A549 (cell line): ENCODE measurements around the gene RAB20. TPM values are rescaled to one million over a fixed set of nuclear protein-coding genes. Genes with fewer than 3 reads are reported as not detected.

Source experiments
- ATAC-seq, 2 experiments: fragments of 200-7000 bp in 1 of 2; fragments of >200 bp in 1 of 2; cut with Nextera tagmentation in 1 of 2; cut with Tn5 transposase in 1 of 2; 3 replicates each; pipeline versions ENCODE4 v1.8.0 to v1.9.1; 2018 to 2020; ENCODE audit warnings: mild to moderate bottlenecking in 1 of 2, moderate library complexity in 1 of 2
- CTCF ChIA-PET: fragments of 300-600 bp; sonication (Branson Sonifier 250); formaldehyde crosslinking; extraction: SDS; loops from one replicate; lab custom pipeline; 2021; ENCODE audit warnings: antibody characterized with exemption, inconsistent platforms; lab: Yijun Ruan, JAX
- POLR2A ChIA-PET: fragments of 350-600 bp; formaldehyde crosslinking; extraction: SDS; loops from one replicate; lab custom pipeline; 2021; ENCODE audit warnings: antibody characterized with exemption, inconsistent platforms; lab: Yijun Ruan, JAX
- DNase-seq, 2 experiments: peaks; one replicate each; pipeline versions ENCODE4 v3.0.0 to v3.0.0-alpha.2; 2011 to 2016; ENCODE audit warnings: low read depth in 1 of 2, low spot score in 1 of 2
- FAIRE-seq: peaks from 2 replicates; lab custom pipeline; 2011; peaks lifted over from hg19 to GRCh38; lab: Jason Lieb, UNC
- H3K27ac ChIP-seq, 2 experiments: fragments of >200 bp; sonication (Bioruptor Twin); formaldehyde crosslinking; 3 replicates each; pipeline ENCODE4 v1.5.1; 2016 to 2017
- H3K4me1 ChIP-seq: fragments of >200 bp; sonication (Bioruptor Twin); formaldehyde crosslinking; 3 replicates; pipeline ENCODE4 v1.6.1; 2016
- H3K4me2 ChIP-seq: fragments of >200 bp; sonication (Bioruptor Twin); formaldehyde crosslinking; 3 replicates; pipeline ENCODE4 v1.6.1; 2016
- H3K4me3 ChIP-seq: fragments of >200 bp; sonication (Bioruptor Twin); formaldehyde crosslinking; 3 replicates; pipeline ENCODE4 v1.5.1; 2016
- H3K9me3 ChIP-seq: fragments of >200 bp; sonication (Bioruptor Twin); formaldehyde crosslinking; 3 replicates; pipeline ENCODE4 v1.6.1; 2016
- CHD2 ChIP-seq: fragments of 150-350 bp; IDR thresholded peaks from 2 replicates; pipeline ENCODE4 v1.6.1; 2014; ENCODE audit warnings: low read length; ENCODE audit not compliant: partially characterized antibody
- E2F6 ChIP-seq: IDR thresholded peaks from 2 replicates; pipeline ENCODE4 v1.6.1; 2012; ENCODE audit warnings: low read depth, borderline replicate concordance
- EHF ChIP-seq: fragments of 250-450 bp; sonication (Bioruptor Pico); IDR thresholded peaks from 2 replicates; pipeline ENCODE4 v1.5.0; 2020; ENCODE audit warnings: mild to moderate bottlenecking
- ELK1 ChIP-seq: fragments of 150-350 bp; IDR thresholded peaks from 2 replicates; pipeline ENCODE4 v1.6.1; 2014; ENCODE audit warnings: low read depth, mild to moderate bottlenecking, low read length
- EP300 ChIP-seq, 2 experiments: fragments of >200 bp; sonication (Bioruptor Twin); formaldehyde crosslinking; IDR thresholded peaks; 2 replicates in 1 of 2; 3 replicates in 1 of 2; pipeline ENCODE4 v1.6.1; 2016 to 2017
- HOXA7 ChIP-seq: fragments of 250-450 bp; sonication (Bioruptor Pico); IDR thresholded peaks from 2 replicates; pipeline ENCODE4 v1.5.0; 2020; ENCODE audit warnings: mild to moderate bottlenecking, moderate library complexity
- KDM1A ChIP-seq: fragments of 200-600 bp; sonication (generic); IDR thresholded peaks from 2 replicates; pipeline ENCODE4 v1.6.1; 2016; ENCODE audit warnings: low read depth, mild to moderate bottlenecking
- MYC ChIP-seq: IDR thresholded peaks from 2 replicates; pipeline ENCODE4 v1.6.1; 2012; ENCODE audit warnings: mild to moderate bottlenecking, inconsistent platforms, low read length, improper control_type of control experiment, borderline replicate concordance
- NFE2L2 ChIP-seq: fragments of 150-350 bp; conservative IDR thresholded peaks from 2 replicates; pipeline ENCODE4 v1.6.1; 2014; ENCODE audit warnings: low read length
- POLR2A ChIP-seq: IDR thresholded peaks from 2 replicates; pipeline ENCODE4 v1.6.1; 2012; ENCODE audit warnings: mild to moderate bottlenecking, low read length
- RARB ChIP-seq: fragments of 250-450 bp; sonication (Bioruptor Pico); IDR thresholded peaks from 2 replicates; pipeline ENCODE4 v1.8.0; 2021; ENCODE audit warnings: mild to moderate bottlenecking, moderate library complexity
- SMC3 ChIP-seq: fragments of >200 bp; sonication (Bioruptor Twin); formaldehyde crosslinking; IDR thresholded peaks from 3 replicates; pipeline ENCODE4 v1.6.1; 2018; ENCODE audit warnings: inconsistent platforms
- TP53 ChIP-seq: fragments of 250-450 bp; sonication (Bioruptor Pico); IDR thresholded peaks from 2 replicates; pipeline ENCODE4 v1.5.0; 2021; ENCODE audit warnings: mild to moderate bottlenecking, moderate library complexity
- ZNF302 ChIP-seq: fragments of 250-450 bp; sonication (Bioruptor Pico); IDR thresholded peaks from 2 replicates; pipeline ENCODE4 v1.9.0; 2021; ENCODE audit warnings: inconsistent platforms, mild to moderate bottlenecking, moderate library complexity
- WGBS: methylation state at CpG from one replicate; pipeline ENCODE4 v1.1.6; 2017; ENCODE audit errors: missing lambda C conversion rate; 5-methylcytosine and 5-hydroxymethylcytosine counted together
- polyA plus RNA-seq, 4 experiments: library from polyadenylated mRNA; depleted of rRNA in 3 of 4; stranded (reverse); fragments of >200 nt; fragmentation: RNase III in 1 of 4; extraction: RNeasy Plus Mini Kit Qiagen cat#74134 plus additional on column Dnase treatment in 1 of 4; gene quantifications; 2 replicates in 3 of 4; 3 replicates in 1 of 4; pipeline ENCODE4 v1.2.3, GENCODE V29; 2011 to 2017
- TF ChIP-seq, protein P1 (sequence below): fragments of 250-450 bp; sonication (Bioruptor Pico); IDR thresholded peaks from 2 replicates; pipeline ENCODE4 v1.5.0; 2020; ENCODE audit warnings: low read depth, mild to moderate bottlenecking, moderate library complexity
- TF ChIP-seq, protein P2 (sequence below): fragments of >200 bp; sonication (Bioruptor Twin); formaldehyde crosslinking; IDR thresholded peaks from 3 replicates; pipeline ENCODE4 v1.6.1; 2016
- TF ChIP-seq, protein P3 (sequence below): IDR thresholded peaks from 2 replicates; pipeline ENCODE4 v1.6.1; 2012

Gene RAB20
- polyA plus RNA-seq, 2 of the 4 experiments (the other 2 are of a cell fraction), result 1.0 to 1.5 TPM

DNA sequence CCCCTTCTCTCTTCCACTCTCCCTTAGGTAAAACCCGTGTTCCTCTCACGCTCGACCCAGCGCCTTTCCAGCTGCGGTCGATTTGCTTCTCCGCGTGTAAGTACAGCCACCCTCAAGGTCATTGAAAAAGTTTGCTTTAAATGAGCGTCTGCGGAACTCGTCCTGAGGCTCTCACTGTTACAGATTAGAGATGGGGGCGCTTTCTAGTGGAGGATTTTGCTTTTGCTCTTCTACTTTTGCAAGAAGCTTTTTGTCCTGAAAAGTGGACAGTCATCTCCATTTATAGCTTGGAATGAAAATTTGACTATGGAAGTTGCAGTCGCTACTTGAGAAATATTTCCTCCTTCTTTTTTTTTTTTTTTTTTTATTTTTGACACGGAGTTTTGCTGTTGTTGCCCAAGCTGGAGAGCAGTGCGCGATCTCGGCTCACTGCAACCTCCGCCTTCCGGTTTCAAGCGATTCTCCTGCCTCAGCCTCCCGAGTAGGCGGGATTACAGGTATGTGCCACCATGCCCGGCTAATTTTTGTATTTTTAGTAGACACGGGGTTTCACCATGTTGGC, 595 bp upstream of the RAB20 start:
- Histone ChIP-seq H3K4me3 (peak overlapping the region; percentile 71), H3K9me3 (no peaks in the 10 kb centered on the region), H3K27ac (peak overlapping the region; percentile 66 to 81), H3K4me1 (no peaks in the 10 kb centered on the region), H3K4me2 (peak overlapping the region; percentile 73)
- TF ChIP-seq MYC, result no peak
- no peak for TF ChIP-seq KDM1A
- no peak for TF ChIP-seq NFE2L2
- TF ChIP-seq E2F6, result no peak
- no peak for TF ChIP-seq EHF (CRISPR knock-in tag)
- TF ChIP-seq CHD2, result no peak
- TF ChIP-seq HOXA7, result no peak
- ATAC-seq (no peak; a peak in 2 of 6 replicates), FAIRE-seq (no peak), DNase-seq (no peak)
- 7% methylated on average over 24 of the region's 24 CpGs for WGBS
- POLR2A ChIA-PET, result interaction anchor here (0.7 to 1.2 kb wide), 3 partner anchors 53 to 106 kb away, joined by 3 to 5 read pairs (median 4); no protein-coding TSS in a partner anchor
- CTCF ChIA-PET, result interaction anchor here (0.5 to 1.2 kb wide), 5 partner anchors 8 to 263 kb away, joined by 3 to 5 read pairs (median 3); no protein-coding TSS in a partner anchor

DNA sequence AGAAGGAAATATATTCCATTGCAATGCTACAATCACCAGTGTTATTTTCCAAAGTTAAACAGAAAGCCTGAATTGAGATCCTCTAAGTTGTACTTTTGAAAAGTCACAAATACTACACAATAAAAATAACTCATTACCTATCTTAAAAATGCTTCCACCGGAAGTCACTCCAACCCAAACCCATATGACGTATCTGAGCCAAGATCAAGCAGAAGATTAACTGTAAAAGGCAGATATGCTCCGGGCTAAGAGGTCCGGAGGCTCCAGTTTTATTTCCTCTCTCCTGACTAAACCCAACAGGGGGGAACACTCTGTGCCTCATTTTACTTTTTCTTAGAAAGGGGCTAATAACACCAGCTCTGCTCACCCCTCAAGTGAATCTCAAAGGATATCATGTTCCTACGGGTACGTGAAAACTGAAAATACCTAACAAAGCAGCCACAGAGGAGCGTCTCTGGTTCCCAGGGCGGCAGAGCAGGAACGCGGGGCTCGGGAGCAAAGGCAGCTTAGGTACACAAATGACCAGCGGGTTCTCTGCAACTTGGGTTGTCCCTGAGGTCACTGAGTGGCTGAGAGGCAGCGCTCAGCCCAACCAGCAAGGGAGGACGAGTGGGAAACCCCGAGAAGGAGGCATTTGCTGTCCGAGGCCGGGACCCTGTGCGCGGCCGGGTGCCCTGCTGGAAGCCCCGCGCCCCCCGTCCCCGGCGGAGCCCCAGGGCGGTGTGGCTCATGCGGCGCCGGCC, 750 bp downstream of the RAB20 start:
- ChIA-PET POLR2A (interaction anchor here (0.6 to 1.1 kb wide), 2 partner anchors 53 to 155 kb away, joined by 3 read pairs; no protein-coding TSS in a partner anchor), CTCF (interaction anchor here (1.0 kb wide), 1 partner anchor 105 kb away, joined by 3 read pairs; no protein-coding TSS in a partner anchor)
- Histone ChIP-seq H3K4me1 (peaks cover 5% of the 10 kb centered on the region; the same call in 1 of the 3 replicates), H3K4me2 (peak overlapping the region; percentile 73), H3K4me3 (peak overlapping the region; percentile 71), H3K9me3 (no peaks in the 10 kb centered on the region), H3K27ac (peak overlapping the region; percentile 34 to 81; a peak in 4 of 6 replicates)
- peak; percentile 46 to 53; a peak in 5 of 6 replicates for ATAC-seq
- DNase-seq, result no peak
- TF ChIP-seq ZNF302, result no peak
- TF ChIP-seq, protein P1, sequence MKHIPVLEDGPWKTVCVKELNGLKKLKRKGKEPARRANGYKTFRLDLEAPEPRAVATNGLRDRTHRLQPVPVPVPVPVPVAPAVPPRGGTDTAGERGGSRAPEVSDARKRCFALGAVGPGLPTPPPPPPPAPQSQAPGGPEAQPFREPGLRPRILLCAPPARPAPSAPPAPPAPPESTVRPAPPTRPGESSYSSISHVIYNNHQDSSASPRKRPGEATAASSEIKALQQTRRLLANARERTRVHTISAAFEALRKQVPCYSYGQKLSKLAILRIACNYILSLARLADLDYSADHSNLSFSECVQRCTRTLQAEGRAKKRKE (CRISPR knock-in tag), result no peak
- no peak for TF ChIP-seq SMC3
- TF ChIP-seq, protein P2, sequence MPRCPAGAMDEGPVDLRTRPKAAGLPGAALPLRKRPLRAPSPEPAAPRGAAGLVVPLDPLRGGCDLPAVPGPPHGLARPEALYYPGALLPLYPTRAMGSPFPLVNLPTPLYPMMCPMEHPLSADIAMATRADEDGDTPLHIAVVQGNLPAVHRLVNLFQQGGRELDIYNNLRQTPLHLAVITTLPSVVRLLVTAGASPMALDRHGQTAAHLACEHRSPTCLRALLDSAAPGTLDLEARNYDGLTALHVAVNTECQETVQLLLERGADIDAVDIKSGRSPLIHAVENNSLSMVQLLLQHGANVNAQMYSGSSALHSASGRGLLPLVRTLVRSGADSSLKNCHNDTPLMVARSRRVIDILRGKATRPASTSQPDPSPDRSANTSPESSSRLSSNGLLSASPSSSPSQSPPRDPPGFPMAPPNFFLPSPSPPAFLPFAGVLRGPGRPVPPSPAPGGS, result no peak
- TF ChIP-seq TP53 (CRISPR knock-in tag), result no peak
- no peak for TF ChIP-seq ELK1
- TF ChIP-seq NFE2L2, result no peak
- TF ChIP-seq RARB (CRISPR knock-in tag), result no peak
- TF ChIP-seq, protein P3, sequence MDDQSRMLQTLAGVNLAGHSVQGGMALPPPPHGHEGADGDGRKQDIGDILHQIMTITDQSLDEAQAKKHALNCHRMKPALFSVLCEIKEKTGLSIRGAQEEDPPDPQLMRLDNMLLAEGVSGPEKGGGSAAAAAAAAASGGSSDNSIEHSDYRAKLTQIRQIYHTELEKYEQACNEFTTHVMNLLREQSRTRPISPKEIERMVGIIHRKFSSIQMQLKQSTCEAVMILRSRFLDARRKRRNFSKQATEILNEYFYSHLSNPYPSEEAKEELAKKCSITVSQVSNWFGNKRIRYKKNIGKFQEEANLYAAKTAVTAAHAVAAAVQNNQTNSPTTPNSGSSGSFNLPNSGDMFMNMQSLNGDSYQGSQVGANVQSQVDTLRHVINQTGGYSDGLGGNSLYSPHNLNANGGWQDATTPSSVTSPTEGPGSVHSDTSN, result no peak
- TF ChIP-seq EP300 (IDR thresholded peaks at IDR 0.05), result no peak
- TF ChIP-seq POLR2A, result no peak
- no peak for FAIRE-seq
- WGBS, result 68% methylated on average over 9 of the region's 29 CpGs
